ENCODE measurements around the gene GABRR2. TPM values are rescaled to one million over a fixed set of nuclear protein-coding genes. Genes with fewer than 3 reads are reported as not detected.

GABRR2 gene
- total RNA-seq, 1 donor from 2014 or later: 0.61 TPM

GRCh38 chr6:89212472-89212871 is 102.6 kb downstream of the GABRR2 start:
- no peak overlapping the region for H3K9ac ChIP-seq (ENCODE audit: low read length)
- no peaks in the 10 kb centered on the region for H3K79me2 ChIP-seq (ENCODE audit: insufficient read depth, low read length)
- Mint-ChIP-seq H3K27me3 (ENCODE audit: low read depth, unreplicated experiment) (peaks cover 6% of the 10 kb centered on the region), H3K4me1 (ENCODE audit: low read depth, unreplicated experiment) (no peaks in the 10 kb centered on the region), H3K27ac (ENCODE audit: unreplicated experiment) (no peak overlapping the region), H3K36me3 (ENCODE audit: low read depth, unreplicated experiment) (no peaks in the 10 kb centered on the region), H3K4me3 (ENCODE audit: unreplicated experiment) (no peak overlapping the region), H3K9me3 (ENCODE audit: unreplicated experiment) (peaks cover 4% of the 10 kb centered on the region)
- FAIRE-seq: no peak
- H3K27me3 ChIP-seq (ENCODE audit: insufficient read depth, low read length): peaks cover 7% of the 10 kb centered on the region
- H3K27ac ChIP-seq (ENCODE audit: low read depth, low read length): no peak overlapping the region
- TF ChIP-seq CTCF (IDR thresholded peaks at IDR 0.05; ENCODE audit: insufficient read depth, low read depth, low read length) (no peak), EZH2 (IDR thresholded peaks at IDR 0.05; ENCODE audit: insufficient read depth, low read length) (no peak)
- no peaks in the 10 kb centered on the region for H3K36me3 ChIP-seq (ENCODE audit: insufficient read depth, low read length)
- H4K20me1 ChIP-seq (ENCODE audit: insufficient read depth, low read length): no peaks in the 10 kb centered on the region
- DNase-seq (ENCODE audit: low read depth): no peak
- no peak overlapping the region for H2AFZ ChIP-seq (ENCODE audit: low read depth, low read length)
- no peaks in the 10 kb centered on the region for H3K9me3 ChIP-seq (ENCODE audit: insufficient read depth, low read depth, low read length)
- H3K4me2 ChIP-seq (ENCODE audit: low read length): no peak overlapping the region
- no peaks in the 10 kb centered on the region for H3K4me1 ChIP-seq (ENCODE audit: insufficient read depth, low read length)
- no peak overlapping the region for H3K4me3 ChIP-seq (ENCODE audit: insufficient read depth, low read depth, low read length)

- H3K4me3 ChIP-seq (ENCODE audit: insufficient read depth, low read depth, low read length): no peak overlapping the region
- peaks cover 4% of the 10 kb centered on the region for H3K4me1 Mint-ChIP-seq (ENCODE audit: low read depth, unreplicated experiment)
- H3K27me3 ChIP-seq (ENCODE audit: insufficient read depth, low read length): peaks cover 4% of the 10 kb centered on the region
- FAIRE-seq: no peak
- H3K9me3 Mint-ChIP-seq (ENCODE audit: unreplicated experiment): peaks cover 4% of the 10 kb centered on the region
- H3K27me3 Mint-ChIP-seq (ENCODE audit: low read depth, unreplicated experiment): peaks cover 11% of the 10 kb centered on the region
- no peak overlapping the region for H2AFZ ChIP-seq (ENCODE audit: low read depth, low read length)
- H3K9ac ChIP-seq (ENCODE audit: low read length): no peak overlapping the region
- H3K36me3 Mint-ChIP-seq (ENCODE audit: low read depth, unreplicated experiment): peaks cover 3% of the 10 kb centered on the region
- H3K27ac Mint-ChIP-seq (ENCODE audit: unreplicated experiment): no peak overlapping the region
- no peak overlapping the region for H3K4me3 Mint-ChIP-seq (ENCODE audit: unreplicated experiment)
- no peaks in the 10 kb centered on the region for H4K20me1 ChIP-seq (ENCODE audit: insufficient read depth, low read length)
- H3K36me3 ChIP-seq (ENCODE audit: insufficient read depth, low read length): no peaks in the 10 kb centered on the region
- no peaks in the 10 kb centered on the region for H3K4me1 ChIP-seq (ENCODE audit: insufficient read depth, low read length)
- H3K4me2 ChIP-seq (ENCODE audit: low read length): no peak overlapping the region
- H3K9me3 ChIP-seq (ENCODE audit: insufficient read depth, low read depth, low read length): no peaks in the 10 kb centered on the region
- H3K79me2 ChIP-seq (ENCODE audit: insufficient read depth, low read length): no peaks in the 10 kb centered on the region
- no peak for TF ChIP-seq EZH2 (IDR thresholded peaks at IDR 0.05; ENCODE audit: insufficient read depth, low read length)
- TF ChIP-seq CTCF (IDR thresholded peaks at IDR 0.05; ENCODE audit: insufficient read depth, low read depth, low read length): no peak
- H3K27ac ChIP-seq (ENCODE audit: low read depth, low read length): no peak overlapping the region
- no peak for DNase-seq (ENCODE audit: low read depth)
These were observed 105.6 kb downstream of the GABRR2 start for GRCh38 chr6:89209457-89209856.

- H3K4me1 ChIP-seq (ENCODE audit: insufficient read depth, low read length): no peaks in the 10 kb centered on the region
- no peak overlapping the region for H2AFZ ChIP-seq (ENCODE audit: low read depth, low read length)
- DNase-seq (ENCODE audit: low read depth): no peak
- H3K27ac Mint-ChIP-seq (ENCODE audit: unreplicated experiment): no peak overlapping the region
- H3K9me3 ChIP-seq (ENCODE audit: insufficient read depth, low read depth, low read length): no peaks in the 10 kb centered on the region
- no peaks in the 10 kb centered on the region for H3K36me3 ChIP-seq (ENCODE audit: insufficient read depth, low read length)
- peaks cover 4% of the 10 kb centered on the region for H3K27me3 ChIP-seq (ENCODE audit: insufficient read depth, low read length)
- peaks cover 3% of the 10 kb centered on the region for H3K36me3 Mint-ChIP-seq (ENCODE audit: low read depth, unreplicated experiment)
- no peaks in the 10 kb centered on the region for H3K79me2 ChIP-seq (ENCODE audit: insufficient read depth, low read length)
- H3K4me1 Mint-ChIP-seq (ENCODE audit: low read depth, unreplicated experiment): peaks cover 4% of the 10 kb centered on the region
- peaks cover 16% of the 10 kb centered on the region for H3K27me3 Mint-ChIP-seq (ENCODE audit: low read depth, unreplicated experiment)
- no peak overlapping the region for H3K4me2 ChIP-seq (ENCODE audit: low read length)
- peaks cover 4% of the 10 kb centered on the region for H3K9me3 Mint-ChIP-seq (ENCODE audit: unreplicated experiment)
- FAIRE-seq: no peak
- no peak overlapping the region for H3K4me3 Mint-ChIP-seq (ENCODE audit: unreplicated experiment)
- H4K20me1 ChIP-seq (ENCODE audit: insufficient read depth, low read length): no peaks in the 10 kb centered on the region
- no peak overlapping the region for H3K9ac ChIP-seq (ENCODE audit: low read length)
- H3K4me3 ChIP-seq (ENCODE audit: insufficient read depth, low read depth, low read length): no peak overlapping the region
- TF ChIP-seq CTCF (IDR thresholded peaks at IDR 0.05; ENCODE audit: insufficient read depth, low read depth, low read length) (no peak), EZH2 (IDR thresholded peaks at IDR 0.05; ENCODE audit: insufficient read depth, low read length) (no peak)
- no peak overlapping the region for H3K27ac ChIP-seq (ENCODE audit: low read depth, low read length)
These were observed 106.5 kb downstream of the GABRR2 start for GRCh38 chr6:89208551-89208950.

Other genes starting within 250 kb of the GABRR2 start
- gene PNRC1, start 234.5 kb downstream of the GABRR2 start, total RNA-seq: 93.2 and 95.9 TPM in 2 replicates
- gene SRSF12, start 197.2 kb downstream of the GABRR2 start, total RNA-seq: 7.0 and 9.2 TPM in 2 replicates
- 7.7 and 10.4 TPM in 2 replicates for gene PM20D2, start 169.2 kb downstream of the GABRR2 start, total RNA-seq
- not detected in 2 replicates for gene GABRR1, start 97.9 kb downstream of the GABRR2 start, total RNA-seq
- gene UBE2J1, start 37.4 kb upstream of the GABRR2 start, total RNA-seq: 78.8 and 93.3 TPM in 2 replicates
- 3.8 and 5.2 TPM in 2 replicates for gene RRAGD, start 97.0 kb upstream of the GABRR2 start, total RNA-seq
- gene ANKRD6, start 117.9 kb upstream of the GABRR2 start, total RNA-seq: 13.5 and 14.0 TPM in 2 replicates